ENCODE measurements around the gene FAM50A. TPM values are rescaled to one million over a fixed set of nuclear protein-coding genes. Genes with fewer than 3 reads are reported as not detected.

Gene FAM50A
- total and polyA plus RNA-seq, 12 donors: 25.5 to 167 (median 38.9) TPM

- TF ChIP-seq CTCF (IDR thresholded peaks at IDR 0.05): no peak
- no peak for ATAC-seq
- DNase-seq: no peak
- 92 to 94% methylated on average over 12 of the region's 12 CpGs for WGBS, 2 donors
- Histone ChIP-seq H3K4me3 (no peak overlapping the region), H3K27me3 (no peaks in the 10 kb centered on the region), H3K27ac (no peak overlapping the region), H3K4me1 (peaks cover 0 to 21% (median 11%) of the 10 kb centered on the region in 9 donors), H3K9me3 (no peaks in the 10 kb centered on the region), H3K36me3 (peaks cover 0 to 60% (median 12%) of the 10 kb centered on the region in 9 donors)
- intact Hi-C loops (cut with DNase I): no loop called here
Observed at GRCh38 chrX:154446430-154446829, 2.5 kb downstream of the FAM50A start.

GRCh38 chrX:154448484-154448883, 4.5 kb downstream of the FAM50A start:
- Histone ChIP-seq H3K4me3 (no peak overlapping the region), H3K9me3 (no peaks in the 10 kb centered on the region), H3K36me3 (peaks cover 0 to 54% (median 7%) of the 10 kb centered on the region in 9 donors), H3K4me1 (peaks cover 0 to 18% (median 11%) of the 10 kb centered on the region in 9 donors), H3K27ac (no peak overlapping the region), H3K27me3 (peaks cover 0 to 5% (median 0%) of the 10 kb centered on the region in 7 donors)
- no peak for DNase-seq
- WGBS, 2 donors: 88 to 89% methylated on average over 14 of the region's 14 CpGs
- TF ChIP-seq CTCF (IDR thresholded peaks at IDR 0.05): no peak
- ATAC-seq: no peak
- intact Hi-C loops (cut with DNase I): no loop called here

GRCh38 chrX:154449618-154450017, 5.7 kb downstream of the FAM50A start:
- Histone ChIP-seq H3K36me3 (peaks cover 0 to 54% (median 7%) of the 10 kb centered on the region in 9 donors), H3K4me1 (peaks cover 0 to 14% (median 9%) of the 10 kb centered on the region in 9 donors), H3K27me3 (peaks cover 0 to 5% (median 0%) of the 10 kb centered on the region in 7 donors), H3K9me3 (no peaks in the 10 kb centered on the region), H3K4me3 (no peak overlapping the region), H3K27ac (no peak overlapping the region)
- no peak for TF ChIP-seq CTCF (IDR thresholded peaks at IDR 0.05)
- DNase-seq (no peak), ATAC-seq (no peak)
- WGBS, 2 donors: 91 to 94% methylated on average over 17 to 18 of the region's 18 CpGs
- intact Hi-C loops (cut with DNase I): loop anchor here in 1 of 10 donors (10.0 kb wide), 1 partner anchor 65 kb away; the partner anchor contains the start of gene FAM3A

GRCh38 chrX:154450312-154450711, 6.4 kb downstream of the FAM50A start:
- peaks cover 0 to 5% (median 0%) of the 10 kb centered on the region in 7 donors for H3K27me3 ChIP-seq
- H3K4me3 ChIP-seq: no peak overlapping the region
- DNase-seq (no peak), ATAC-seq (no peak)
- peaks cover 0 to 7% (median 2%) of the 10 kb centered on the region in 9 donors for H3K4me1 ChIP-seq
- no peak for TF ChIP-seq CTCF (IDR thresholded peaks at IDR 0.05)
- no peaks in the 10 kb centered on the region for H3K9me3 ChIP-seq
- H3K36me3 ChIP-seq: peaks cover 0 to 54% (median 7%) of the 10 kb centered on the region in 9 donors
- WGBS, 2 donors: 94 to 96% methylated on average over 15 to 17 of the region's 17 CpGs
- H3K27ac ChIP-seq: no peak overlapping the region
- intact Hi-C loops (cut with DNase I): loop anchor here in 1 of 10 donors (10.0 kb wide), 1 partner anchor 64 kb away; the partner anchor contains the start of gene FAM3A

All from heart right ventricle (tissue), 16 donors.